Measurements from ENCODE around the gene ABCG4. TPM values are rescaled to one million over a fixed set of nuclear protein-coding genes. Genes with fewer than 3 reads are reported as not detected.

Gene ABCG4
- total RNA-seq, 1 experiment from 2014 or later, result 1.9 TPM

DNA sequence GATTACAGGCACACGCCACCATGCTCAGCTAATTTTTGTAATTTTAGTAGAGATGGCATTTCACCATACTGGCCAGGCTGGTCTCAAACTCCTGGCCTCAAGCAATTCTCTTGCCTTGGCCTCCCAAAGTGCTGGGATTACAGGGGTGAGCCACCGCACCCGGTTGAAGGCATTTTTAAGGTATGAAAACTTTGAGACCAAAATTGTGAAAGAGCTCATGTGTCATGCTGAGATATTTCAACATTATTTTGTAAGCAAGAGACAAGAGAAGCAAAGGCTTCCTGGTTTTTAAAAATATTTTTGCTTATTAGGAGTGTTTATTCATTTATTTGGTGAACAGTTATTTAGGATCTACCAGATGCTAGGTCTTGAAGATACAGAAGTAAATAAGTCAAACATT, 43.3 kb downstream of the ABCG4 start:
- no peak for DNase-seq (ENCODE audit: low read depth, low spot score)
- CTCF ChIA-PET, result interaction anchor here (0.9 kb wide), 1 partner anchor 14 kb away, joined by 3 read pairs; the partner anchor contains the start of gene CBL

More for the DNA sequence above, 43.3 kb downstream of the ABCG4 start:
- Histone ChIP-seq H4K20me1 (ENCODE audit: insufficient read depth) (no peaks in the 10 kb centered on the region), H3K9me2 (ENCODE audit: insufficient read depth) (no peaks in the 10 kb centered on the region), H3K27me3 (ENCODE audit: insufficient read depth, low read length) (no peaks in the 10 kb centered on the region), H2AFZ (ENCODE audit: low read depth, low read length, poor library complexity, severe bottlenecking) (no peak overlapping the region), H3K36me3 (ENCODE audit: control insufficient read depth in 1 of 2, insufficient read depth in 2 of 2, low read length in 2 of 2) (no peaks in the 10 kb centered on the region), H3K9ac (ENCODE audit: low read length) (no peak overlapping the region), H3K4me1 (ENCODE audit: control insufficient read depth in 1 of 2, insufficient read depth in 2 of 2, low read length in 2 of 2) (peaks cover 11 to 33% of the 10 kb centered on the region in 2 experiments), H3K79me2 (ENCODE audit: insufficient read depth, low read length) (no peaks in the 10 kb centered on the region), H3K9me3 (ENCODE audit: control insufficient read depth in 1 of 2, insufficient read depth in 1 of 2, low read depth in 1 of 2, low read length in 2 of 2) (no peaks in the 10 kb centered on the region), H3K4me3 (replicated peaks in 1 of 2; ENCODE audit: low read depth in 1 of 2, low read length in 2 of 2) (no peak overlapping the region), H3K4me2 (ENCODE audit: low read length) (no peak overlapping the region), H3K27ac (ENCODE audit: low read depth, low read length) (no peak overlapping the region)
- no TSS peak for BruUV-seq (replicated peaks)
- TF ChIP-seq SRF (IDR thresholded peaks at IDR 0.05; ENCODE audit: low read depth) (no peak), YY1 (IDR thresholded peaks at IDR 0.05; ENCODE audit: extremely low read depth, insufficient replicate concordance, low read depth, low read length) (no peak), TCF7L2 (IDR thresholded peaks at IDR 0.05; ENCODE audit: borderline replicate concordance, extremely low read depth, insufficient read depth, insufficient read length) (no peak), CBX3 (IDR thresholded peaks at IDR 0.05; ENCODE audit: low read depth) (no peak), JUND (IDR thresholded peaks at IDR 0.05) (no peak), POLR2A (IDR thresholded peaks at IDR 0.05; ENCODE audit: borderline replicate concordance, extremely low read depth, insufficient read depth, insufficient read length) (no peak), ELF1 (IDR thresholded peaks at IDR 0.05; ENCODE audit: borderline replicate concordance, low read depth) (no peak), EZH2phosphoT487 (IDR thresholded peaks at IDR 0.05; ENCODE audit: borderline replicate concordance) (no peak), FOSL1 (IDR thresholded peaks at IDR 0.05; ENCODE audit: low read depth) (no peak), ZFX (IDR thresholded peaks at IDR 0.05) (no peak), SIN3A (IDR thresholded peaks at IDR 0.05; ENCODE audit: low read depth) (no peak), ZNF274 (IDR thresholded peaks at IDR 0.05; ENCODE audit: low read depth, low read length) (no peak), CEBPB (IDR thresholded peaks at IDR 0.05; ENCODE audit: low read depth) (no peak), RAD21 (IDR thresholded peaks at IDR 0.05; ENCODE audit: low read depth) (no peak)
- TF ChIP-seq, protein P1, sequence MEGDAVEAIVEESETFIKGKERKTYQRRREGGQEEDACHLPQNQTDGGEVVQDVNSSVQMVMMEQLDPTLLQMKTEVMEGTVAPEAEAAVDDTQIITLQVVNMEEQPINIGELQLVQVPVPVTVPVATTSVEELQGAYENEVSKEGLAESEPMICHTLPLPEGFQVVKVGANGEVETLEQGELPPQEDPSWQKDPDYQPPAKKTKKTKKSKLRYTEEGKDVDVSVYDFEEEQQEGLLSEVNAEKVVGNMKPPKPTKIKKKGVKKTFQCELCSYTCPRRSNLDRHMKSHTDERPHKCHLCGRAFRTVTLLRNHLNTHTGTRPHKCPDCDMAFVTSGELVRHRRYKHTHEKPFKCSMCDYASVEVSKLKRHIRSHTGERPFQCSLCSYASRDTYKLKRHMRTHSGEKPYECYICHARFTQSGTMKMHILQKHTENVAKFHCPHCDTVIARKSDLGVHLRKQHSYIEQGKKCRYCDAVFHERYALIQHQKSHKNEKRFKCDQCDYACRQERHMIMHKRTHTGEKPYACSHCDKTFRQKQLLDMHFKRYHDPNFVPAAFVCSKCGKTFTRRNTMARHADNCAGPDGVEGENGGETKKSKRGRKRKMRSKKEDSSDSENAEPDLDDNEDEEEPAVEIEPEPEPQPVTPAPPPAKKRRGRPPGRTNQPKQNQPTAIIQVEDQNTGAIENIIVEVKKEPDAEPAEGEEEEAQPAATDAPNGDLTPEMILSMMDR (IDR thresholded peaks at IDR 0.05 in 2 of 3, conservative IDR thresholded peaks at IDR 0.05 in 1 of 3; ENCODE audit: borderline replicate concordance in 1 of 3, insufficient read depth in 1 of 3, low read depth in 2 of 3, low read length in 2 of 3), result no peak
- TF ChIP-seq, protein P2, sequence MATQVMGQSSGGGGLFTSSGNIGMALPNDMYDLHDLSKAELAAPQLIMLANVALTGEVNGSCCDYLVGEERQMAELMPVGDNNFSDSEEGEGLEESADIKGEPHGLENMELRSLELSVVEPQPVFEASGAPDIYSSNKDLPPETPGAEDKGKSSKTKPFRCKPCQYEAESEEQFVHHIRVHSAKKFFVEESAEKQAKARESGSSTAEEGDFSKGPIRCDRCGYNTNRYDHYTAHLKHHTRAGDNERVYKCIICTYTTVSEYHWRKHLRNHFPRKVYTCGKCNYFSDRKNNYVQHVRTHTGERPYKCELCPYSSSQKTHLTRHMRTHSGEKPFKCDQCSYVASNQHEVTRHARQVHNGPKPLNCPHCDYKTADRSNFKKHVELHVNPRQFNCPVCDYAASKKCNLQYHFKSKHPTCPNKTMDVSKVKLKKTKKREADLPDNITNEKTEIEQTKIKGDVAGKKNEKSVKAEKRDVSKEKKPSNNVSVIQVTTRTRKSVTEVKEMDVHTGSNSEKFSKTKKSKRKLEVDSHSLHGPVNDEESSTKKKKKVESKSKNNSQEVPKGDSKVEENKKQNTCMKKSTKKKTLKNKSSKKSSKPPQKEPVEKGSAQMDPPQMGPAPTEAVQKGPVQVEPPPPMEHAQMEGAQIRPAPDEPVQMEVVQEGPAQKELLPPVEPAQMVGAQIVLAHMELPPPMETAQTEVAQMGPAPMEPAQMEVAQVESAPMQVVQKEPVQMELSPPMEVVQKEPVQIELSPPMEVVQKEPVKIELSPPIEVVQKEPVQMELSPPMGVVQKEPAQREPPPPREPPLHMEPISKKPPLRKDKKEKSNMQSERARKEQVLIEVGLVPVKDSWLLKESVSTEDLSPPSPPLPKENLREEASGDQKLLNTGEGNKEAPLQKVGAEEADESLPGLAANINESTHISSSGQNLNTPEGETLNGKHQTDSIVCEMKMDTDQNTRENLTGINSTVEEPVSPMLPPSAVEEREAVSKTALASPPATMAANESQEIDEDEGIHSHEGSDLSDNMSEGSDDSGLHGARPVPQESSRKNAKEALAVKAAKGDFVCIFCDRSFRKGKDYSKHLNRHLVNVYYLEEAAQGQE (IDR thresholded peaks at IDR 0.05; ENCODE audit: low read depth), result no peak
- TF ChIP-seq, protein P3, sequence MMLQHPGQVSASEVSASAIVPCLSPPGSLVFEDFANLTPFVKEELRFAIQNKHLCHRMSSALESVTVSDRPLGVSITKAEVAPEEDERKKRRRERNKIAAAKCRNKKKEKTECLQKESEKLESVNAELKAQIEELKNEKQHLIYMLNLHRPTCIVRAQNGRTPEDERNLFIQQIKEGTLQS (IDR thresholded peaks at IDR 0.05), result no peak
- POLR2A ChIA-PET, result no interaction called here
- no peak for ATAC-seq
- RAD21 ChIA-PET (ENCODE audit: low non-redundant PET in 1 of 2, low total read pairs in 2 of 2, uncharacterized antibody in 2 of 2, unreplicated experiment in 2 of 2), result no interaction called here
- intact Hi-C loops (cut with micrococcal nuclease), result no loop called here
